ENCODE data around the gene RAB29. TPM values are rescaled to one million over a fixed set of nuclear protein-coding genes. Genes with fewer than 3 reads are reported as not detected.

RAB29 gene
- total RNA-seq, 4 donors from 2014 or later, result 17.0 to 74.8 (median 43.4) TPM

DNA sequence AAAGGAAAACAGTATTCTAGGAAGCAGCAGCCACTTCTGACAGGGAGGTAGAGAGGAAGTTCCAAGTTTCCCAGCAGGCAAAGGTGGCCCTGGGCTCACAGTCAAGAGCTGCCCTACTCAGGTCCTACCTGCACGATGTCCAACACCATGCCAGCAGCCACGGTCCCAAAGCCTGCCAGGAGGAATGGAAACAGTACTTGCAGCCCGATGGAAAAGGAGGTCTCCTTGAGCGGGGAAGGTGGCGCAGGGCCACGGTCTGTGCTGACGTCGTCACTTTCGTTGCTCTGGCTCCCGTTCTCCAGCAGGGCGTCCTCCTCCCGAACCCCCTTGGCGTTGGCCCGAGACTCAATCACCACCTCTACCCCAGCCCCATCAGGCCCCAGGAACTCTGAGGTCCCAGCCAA, 34.7 kb upstream of the RAB29 start:
- H3K27me3 ChIP-seq, result no peaks in the 10 kb centered on the region
- no peak overlapping the region for H3K27ac ChIP-seq
- no peak for TF ChIP-seq EP300 (IDR thresholded peaks at IDR 0.05)
- no peak for TF ChIP-seq CTCF (IDR thresholded peaks at IDR 0.05)
- no peak for TF ChIP-seq POLR2AphosphoS5 (IDR thresholded peaks at IDR 0.05)
- peaks cover 0 to 19% of the 10 kb centered on the region in 2 donors for H3K36me3 ChIP-seq
- ATAC-seq, result no peak
- H3K4me1 ChIP-seq, result peaks cover 2 to 85% (median 47%) of the 10 kb centered on the region in 3 donors
- no CpG with 5 or more reads among the region's 14 CpGs for WGBS, 2 donors (ENCODE audit: low coverage in 1 of 2)
- no peaks in the 10 kb centered on the region for H3K9me3 ChIP-seq
- H3K4me3 ChIP-seq, result peak overlapping the region in 1 of 2 donors; percentile 15

GRCh38 chr1:205809469-205809868, 34.2 kb upstream of the RAB29 start:
- no peaks in the 10 kb centered on the region for H3K27me3 ChIP-seq
- WGBS, 2 donors (ENCODE audit: low coverage in 1 of 2), result 60 to 86% methylated on average over 2 of the region's 3 CpGs
- ATAC-seq, result no peak
- TF ChIP-seq POLR2AphosphoS5 (IDR thresholded peaks at IDR 0.05) (no peak), POLR2A (IDR thresholded peaks at IDR 0.05) (no peak), CTCF (IDR thresholded peaks at IDR 0.05) (no peak), EP300 (IDR thresholded peaks at IDR 0.05) (no peak)
- H3K4me1 ChIP-seq, result peaks cover 2 to 85% (median 47%) of the 10 kb centered on the region in 3 donors
- no peaks in the 10 kb centered on the region for H3K9me3 ChIP-seq
- no peak overlapping the region for H3K27ac ChIP-seq
- H3K4me3 ChIP-seq, result peak overlapping the region in 1 of 2 donors; percentile 15
- peaks cover 0 to 19% of the 10 kb centered on the region in 2 donors for H3K36me3 ChIP-seq

GRCh38 chr1:205805082-205805711, 29.9 kb upstream of the RAB29 start:
- Histone ChIP-seq H3K9me3 (no peaks in the 10 kb centered on the region), H3K4me3 (no peak overlapping the region), H3K27me3 (no peaks in the 10 kb centered on the region), H3K27ac (no peak overlapping the region), H3K4me1 (peaks cover 0 to 82% (median 24%) of the 10 kb centered on the region in 3 donors), H3K36me3 (peaks cover 0 to 21% of the 10 kb centered on the region in 2 donors)
- WGBS, 2 donors (ENCODE audit: low coverage in 1 of 2), result 62% methylated on average over 2 of the region's 5 CpGs; no CpG with 5 or more reads in 1 of the 2 donors
- TF ChIP-seq POLR2AphosphoS5 (IDR thresholded peaks at IDR 0.05) (no peak), EP300 (IDR thresholded peaks at IDR 0.05) (no peak), POLR2A (IDR thresholded peaks at IDR 0.05) (no peak), CTCF (IDR thresholded peaks at IDR 0.05) (no peak)
- no peak for ATAC-seq

DNA sequence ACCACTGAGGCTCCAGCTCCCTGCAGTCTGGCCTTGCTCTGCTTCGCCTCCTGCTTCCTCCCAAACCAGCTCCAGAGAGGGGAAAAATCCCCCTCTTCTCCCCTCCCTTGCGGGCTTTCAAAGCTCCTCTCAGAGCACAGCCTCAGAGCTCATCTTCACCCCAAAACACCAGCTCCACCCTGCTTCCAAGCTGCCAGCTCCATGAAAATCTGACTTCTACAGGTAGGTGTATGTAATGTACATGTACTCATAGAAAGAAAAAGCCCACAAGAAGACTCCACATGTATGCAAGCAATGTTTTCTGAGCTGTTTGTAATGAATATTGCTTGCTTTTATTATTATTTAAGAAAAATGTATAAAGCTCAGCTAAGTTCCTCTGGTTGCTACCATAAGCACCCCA, 29.3 kb upstream of the RAB29 start:
- ATAC-seq, result no peak
- no peak for TF ChIP-seq POLR2AphosphoS5 (IDR thresholded peaks at IDR 0.05)
- no peak for TF ChIP-seq POLR2A (IDR thresholded peaks at IDR 0.05)
- TF ChIP-seq EP300 (IDR thresholded peaks at IDR 0.05), result no peak
- TF ChIP-seq CTCF (IDR thresholded peaks at IDR 0.05), result no peak
- H3K4me1 ChIP-seq, result peaks cover 0 to 76% (median 18%) of the 10 kb centered on the region in 3 donors
- no peak overlapping the region for H3K4me3 ChIP-seq
- no peaks in the 10 kb centered on the region for H3K27me3 ChIP-seq
- H3K9me3 ChIP-seq, result no peaks in the 10 kb centered on the region
- peaks cover 0 to 21% of the 10 kb centered on the region in 2 donors for H3K36me3 ChIP-seq
- H3K27ac ChIP-seq, result no peak overlapping the region
- WGBS, 2 donors (ENCODE audit: low coverage in 1 of 2), result 100% methylated on average over 1 of the region's 2 CpGs

DNA sequence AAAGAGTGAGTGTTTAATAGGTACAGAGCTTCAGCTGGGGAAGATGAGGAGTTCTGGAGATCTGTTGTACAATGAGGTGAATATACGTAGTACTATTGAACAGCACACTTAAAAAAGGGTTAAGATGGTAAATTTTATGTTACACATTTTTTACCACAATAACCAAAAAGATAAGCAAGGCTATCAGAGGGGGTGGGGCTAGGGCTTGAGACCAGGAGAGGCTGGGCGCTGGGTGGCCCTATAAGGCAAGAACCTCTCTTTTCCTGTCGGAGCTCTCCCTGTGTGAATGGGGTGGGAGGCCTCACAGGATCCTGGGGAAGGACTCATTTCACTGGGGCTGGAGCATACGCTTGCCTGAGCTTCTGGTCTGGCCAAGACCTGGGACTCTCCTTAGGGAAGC, 28.7 kb upstream of the RAB29 start:
- peaks cover 0 to 21% of the 10 kb centered on the region in 2 donors for H3K36me3 ChIP-seq
- 72 to 81% methylated on average over 3 to 4 of the region's 4 CpGs for WGBS, 2 donors (ENCODE audit: low coverage in 1 of 2)
- no peak for TF ChIP-seq EP300 (IDR thresholded peaks at IDR 0.05)
- no peak for TF ChIP-seq POLR2AphosphoS5 (IDR thresholded peaks at IDR 0.05)
- TF ChIP-seq POLR2A (IDR thresholded peaks at IDR 0.05), result no peak
- no peak for TF ChIP-seq CTCF (IDR thresholded peaks at IDR 0.05)
- H3K27ac ChIP-seq, result no peak overlapping the region
- H3K4me1 ChIP-seq, result peaks cover 0 to 70% (median 12%) of the 10 kb centered on the region in 3 donors
- H3K4me3 ChIP-seq, result no peak overlapping the region
- no peaks in the 10 kb centered on the region for H3K9me3 ChIP-seq
- no peaks in the 10 kb centered on the region for H3K27me3 ChIP-seq
- ATAC-seq, result no peak

All from gastroesophageal sphincter (tissue), 4 donors.